Nucleus accumbens (tissue), 56 donors: ENCODE measurements around the gene RDH13.
"Not testable (repeated sequence)": the region's sequence is repeated elsewhere in the genome, so short reads cannot be mapped to it uniquely, and the experiment has no call there.

Experiments
- DNase-seq, 56 donors: peaks; one replicate each; lab custom pipeline; 2025; lab: John Stamatoyannopoulos, UW

The RDH13 gene

GRCh38 chr19:55050749-55051532 is 12.0 kb downstream of the RDH13 start:
- no peak for DNase-seq

GRCh38 chr19:55048446-55048845 is 14.5 kb downstream of the RDH13 start:
- no peak for DNase-seq

GRCh38 chr19:55047951-55048350 is 15.0 kb downstream of the RDH13 start:
- no peak for DNase-seq

- DNase-seq = no peak
Observed at GRCh38 chr19:55046975-55047622, 15.8 kb downstream of the RDH13 start.

GRCh38 chr19:55044771-55045716 is 17.9 kb downstream of the RDH13 start:
- no peak for DNase-seq

GRCh38 chr19:55044286-55044685 is 18.7 kb downstream of the RDH13 start:
- no peak for DNase-seq

- no peak for DNase-seq
Observed at GRCh38 chr19:55042688-55043087, 20.3 kb downstream of the RDH13 start.

- no peak for DNase-seq
Observed at GRCh38 chr19:55042344-55042678, 20.6 kb downstream of the RDH13 start.

GRCh38 chr19:55041627-55042343 is 21.2 kb downstream of the RDH13 start:
- no peak for DNase-seq

GRCh38 chr19:55041244-55041626 is 21.7 kb downstream of the RDH13 start:
- DNase-seq = no peak

GRCh38 chr19:55040654-55041053 is 22.3 kb downstream of the RDH13 start:
- DNase-seq = not testable (repeated sequence)

GRCh38 chr19:55037603-55038002 is 25.3 kb downstream of the RDH13 start:
- DNase-seq = not testable (repeated sequence)

GRCh38 chr19:55036058-55036457 is 26.9 kb downstream of the RDH13 start:
- no peak for DNase-seq

GRCh38 chr19:55034751-55035150 is 28.2 kb downstream of the RDH13 start:
- DNase-seq = no peak

GRCh38 chr19:55032976-55033643 is 29.8 kb downstream of the RDH13 start:
- DNase-seq = not testable (repeated sequence)

GRCh38 chr19:55032170-55032800 is 30.7 kb downstream of the RDH13 start:
- DNase-seq = no peak

- no peak for DNase-seq
Observed at GRCh38 chr19:55031178-55031577, 31.8 kb downstream of the RDH13 start.

- no peak for DNase-seq
Observed at GRCh38 chr19:55028757-55029156, 34.2 kb downstream of the RDH13 start.
